Measurements from ENCODE around the gene ARL15.

- TF ChIP-seq CTCF (IDR thresholded peaks at IDR 0.05): no peak
- TF ChIP-seq POLR2AphosphoS5 (IDR thresholded peaks at IDR 0.05): no peak
- no peak for TF ChIP-seq POLR2A (IDR thresholded peaks at IDR 0.05)
These were observed 225.7 kb downstream of the ARL15 start for GRCh38 chr5:54084696-54085095.

All from sigmoid colon (tissue), 4 donors.